Endodermal cell (in vitro differentiated cells): Measurements from ENCODE around the gene RAB3IP. TPM values are rescaled to one million over a fixed set of nuclear protein-coding genes. Genes with fewer than 3 reads are reported as not detected.
A peak's percentile ranks its signal among the peaks of the same experiment; 100 is the strongest.
"Not testable (repeated sequence)": the region's sequence is repeated elsewhere in the genome, so short reads cannot be mapped to it uniquely, and the experiment has no call there.

ENCODE experiments used
- DNase-seq: peaks from one replicate; pipeline ENCODE4 v3.0.0-alpha.2; 2017
- H3K27ac ChIP-seq: 2 replicates; pipeline ENCODE4 v1.5.1; 2013; ENCODE audit warnings: mild to moderate bottlenecking, low read depth, low read length, moderate library complexity
- H3K27me3 ChIP-seq: 2 replicates; pipeline ENCODE4 v1.6.1; 2013; ENCODE audit warnings: mild to moderate bottlenecking, low read length, moderate library complexity; ENCODE audit not compliant: insufficient read depth, control insufficient read depth, poor library complexity, severe bottlenecking
- H3K36me3 ChIP-seq: 2 replicates; pipeline ENCODE4 v1.7.0; 2013; ENCODE audit warnings: mild to moderate bottlenecking, low read length, moderate library complexity; ENCODE audit not compliant: control insufficient read depth, insufficient read depth
- H3K4me1 ChIP-seq: one replicate; pipeline ENCODE4 v1.7.0; 2013; ENCODE audit warnings: low read length; ENCODE audit not compliant: control insufficient read depth, insufficient read depth
- H3K4me3 ChIP-seq: 2 replicates; pipeline ENCODE4 v1.5.1; 2013; ENCODE audit warnings: mild to moderate bottlenecking, low read length, moderate library complexity
- H3K9ac ChIP-seq: 2 replicates; pipeline ENCODE4 v1.6.1; 2013; ENCODE audit warnings: mild to moderate bottlenecking, low read length, moderate library complexity; ENCODE audit not compliant: poor library complexity, severe bottlenecking; ENCODE audit errors: extremely low read depth
- H3K9me3 ChIP-seq: 2 replicates; pipeline ENCODE4 v1.6.1; 2013; ENCODE audit warnings: mild to moderate bottlenecking, low read length, moderate library complexity; ENCODE audit not compliant: control insufficient read depth
- H3K27ac Mint-ChIP-seq: 2 replicates; pipeline ENCODE4 v1.8.0; 2020; ENCODE audit warnings: mixed read lengths
- H3K27me3 Mint-ChIP-seq: 2 replicates; pipeline ENCODE4 v1.8.0; 2021; ENCODE audit warnings: mild to moderate bottlenecking, mixed read lengths; ENCODE audit not compliant: insufficient read depth
- H3K36me3 Mint-ChIP-seq: 2 replicates; pipeline ENCODE4 v1.8.0; 2020; ENCODE audit warnings: low read depth, mixed read lengths
- H3K4me1 Mint-ChIP-seq: 2 replicates; pipeline ENCODE4 v1.8.0; 2020; ENCODE audit warnings: mixed read lengths
- H3K4me3 Mint-ChIP-seq: 2 replicates; pipeline ENCODE4 v1.8.0; 2020; ENCODE audit warnings: mild to moderate bottlenecking, moderate library complexity, mixed read lengths
- H3K9me3 Mint-ChIP-seq: 2 replicates; pipeline ENCODE4 v1.8.0; 2020; ENCODE audit warnings: mild to moderate bottlenecking, mixed read lengths
- CTCF ChIP-seq: fragments of 200-600 bp; sonication (generic); conservative IDR thresholded peaks from 2 replicates; pipeline ENCODE4 v1.5.0; 2021; ENCODE audit warnings: antibody characterized with exemption, mild to moderate bottlenecking
- WGBS, 2 experiments: methylation state at CpG; one replicate each; pipeline versions ENCODE4 v1.1.5 to v1.1.7; 2013; ENCODE audit warnings: missing lambda C conversion rate in 2 of 2, mixed read lengths in 1 of 2; ENCODE audit not compliant: insufficient coverage in 1 of 2, insufficient read length in 1 of 2; 5-methylcytosine and 5-hydroxymethylcytosine counted together
- total RNA-seq, 2 donors: library from RNA; stranded (reverse); fragmentation: NEBNext Ultra II Directional in 1 of 2; extraction: Animal tissue kit (Norgen Biotek cat#: 25700) in 1 of 2; gene quantifications; 2 replicates in 1 of 2; 3 replicates in 1 of 2; pipeline ENCODE4 v1.2.1, GENCODE V29; 2021

RAB3IP gene
- total RNA-seq, 2 donors from 2014 or later = 48.3 to 52.8 TPM

- H3K36me3 Mint-ChIP-seq = peaks cover 53% of the 10 kb centered on the region
- H3K9me3 Mint-ChIP-seq = peaks cover 40% of the 10 kb centered on the region
- no peak for TF ChIP-seq CTCF
These were observed 17.6 kb downstream of the RAB3IP start for GRCh38 chr12:69756088-69756755.

GRCh38 chr12:69758105-69758504 is 19.4 kb downstream of the RAB3IP start:
- peaks cover 42% of the 10 kb centered on the region for H3K9me3 ChIP-seq
- H3K4me1 ChIP-seq = no peaks in the 10 kb centered on the region
- TF ChIP-seq CTCF = no peak
- no peak overlapping the region for H3K27ac ChIP-seq
- Mint-ChIP-seq H3K27me3 (no peaks in the 10 kb centered on the region), H3K9me3 (peaks cover 54% of the 10 kb centered on the region), H3K27ac (no peak overlapping the region), H3K36me3 (peaks cover 67% of the 10 kb centered on the region), H3K4me3 (no peak overlapping the region), H3K4me1 (no peaks in the 10 kb centered on the region)
- WGBS, 2 experiments = 100% methylated on average over 2 of the region's 2 CpGs; no CpG with 5 or more reads in 1 of the 2 experiments
- no peak for DNase-seq
- no peaks in the 10 kb centered on the region for H3K27me3 ChIP-seq
- H3K9ac ChIP-seq = no peak overlapping the region
- peaks cover 28% of the 10 kb centered on the region for H3K36me3 ChIP-seq
- H3K4me3 ChIP-seq = peak overlapping the region; percentile 65

More at GRCh38 chr12:69756088-69756755, 17.6 kb downstream of the RAB3IP start:
- H3K9me3 ChIP-seq = peaks cover 28% of the 10 kb centered on the region
- H3K27me3 ChIP-seq = no peaks in the 10 kb centered on the region
- H3K36me3 ChIP-seq = peaks cover 28% of the 10 kb centered on the region
- Mint-ChIP-seq H3K27ac (no peak overlapping the region), H3K4me3 (no peak overlapping the region), H3K4me1 (no peaks in the 10 kb centered on the region), H3K27me3 (no peaks in the 10 kb centered on the region)
- no peak overlapping the region for H3K4me3 ChIP-seq
- H3K4me1 ChIP-seq = no peaks in the 10 kb centered on the region
- H3K9ac ChIP-seq = no peak overlapping the region
- no peak for DNase-seq
- H3K27ac ChIP-seq = no peak overlapping the region
- 89 to 100% methylated on average over 2 to 4 of the region's 6 CpGs for WGBS, 2 experiments

GRCh38 chr12:69759581-69759980 is 20.9 kb downstream of the RAB3IP start:
- H3K36me3 ChIP-seq = peaks cover 28% of the 10 kb centered on the region
- H3K27me3 ChIP-seq, H3K27ac ChIP-seq, H3K4me3 ChIP-seq, H3K27me3 Mint-ChIP-seq, H3K4me1 Mint-ChIP-seq, DNase-seq, H3K27ac Mint-ChIP-seq, H3K4me1 ChIP-seq, H3K4me3 Mint-ChIP-seq, H3K9ac ChIP-seq: not testable (repeated sequence)
- 80 to 96% methylated on average over 1 to 24 of the region's 39 CpGs for WGBS, 2 experiments
- H3K36me3 Mint-ChIP-seq = peaks cover 80% of the 10 kb centered on the region
- peaks cover 67% of the 10 kb centered on the region for H3K9me3 Mint-ChIP-seq
- peaks cover 55% of the 10 kb centered on the region for H3K9me3 ChIP-seq
